Smooth muscle cell (in vitro differentiated cells): ENCODE measurements around the gene UQCC3. TPM values are rescaled to one million over a fixed set of nuclear protein-coding genes. Genes with fewer than 3 reads are reported as not detected.

Experiments used
- DNase-seq: peaks from one replicate; lab custom pipeline; 2025; ENCODE audit not compliant: unreplicated experiment; lab: John Stamatoyannopoulos, UW
- H2AFZ ChIP-seq: fragments of 200-600 bp; sonication (generic); 2 replicates; pipeline ENCODE4 v1.6.0; 2016; ENCODE audit warnings: antibody characterized with exemption, low read depth, mild to moderate bottlenecking
- H3F3A ChIP-seq: fragments of 200-600 bp; sonication (generic); 2 replicates; pipeline ENCODE4 v1.6.0; 2017; ENCODE audit warnings: antibody characterized with exemption, low read depth
- H3K27ac ChIP-seq: fragments of 200-600 bp; sonication (generic); 2 replicates; pipeline ENCODE4 v1.5.1; 2016; ENCODE audit warnings: low read depth, mild to moderate bottlenecking
- H3K27me3 ChIP-seq: fragments of 200-600 bp; sonication (generic); 2 replicates; pipeline ENCODE4 v1.6.1; 2016; ENCODE audit warnings: low read depth, mild to moderate bottlenecking
- H3K36me3 ChIP-seq: fragments of 200-600 bp; sonication (generic); 2 replicates; pipeline ENCODE4 v1.5.1; 2016; ENCODE audit warnings: low read depth
- H3K4me1 ChIP-seq: fragments of 200-600 bp; sonication (generic); 2 replicates; pipeline ENCODE4 v1.5.1; 2016; ENCODE audit warnings: low read depth
- H3K4me2 ChIP-seq: fragments of 200-600 bp; sonication (generic); 2 replicates; pipeline ENCODE4 v1.6.0; 2016; ENCODE audit warnings: mild to moderate bottlenecking
- H3K4me3 ChIP-seq: fragments of 200-600 bp; sonication (generic); 2 replicates; pipeline ENCODE4 v1.5.1; 2016; ENCODE audit warnings: mild to moderate bottlenecking
- H3K79me2 ChIP-seq: fragments of 200-600 bp; sonication (generic); 2 replicates; pipeline ENCODE4 v1.6.0; 2016; ENCODE audit warnings: low read depth, mild to moderate bottlenecking
- H3K9ac ChIP-seq: fragments of 200-600 bp; sonication (generic); 2 replicates; pipeline ENCODE4 v1.6.0; 2016; ENCODE audit warnings: low read depth
- H3K9me3 ChIP-seq: fragments of 200-600 bp; sonication (generic); replicated peaks from 2 replicates; pipeline ENCODE4 v1.5.1; 2016; ENCODE audit warnings: low read depth
- H4K20me1 ChIP-seq: fragments of 200-600 bp; sonication (generic); 2 replicates; pipeline ENCODE4 v1.6.0; 2016; ENCODE audit warnings: low read depth
- WGBS: methylation state at CpG from one replicate; pipeline ENCODE4 v1.1.7; 2016; ENCODE audit warnings: low lambda C conversion rate; 5-methylcytosine and 5-hydroxymethylcytosine counted together
- polyA plus RNA-seq: library from polyadenylated mRNA; unstranded; fragments of >200 nt; fragmentation: Nextera tagmentation; extraction: Ambion mirVana; gene quantifications from 2 replicates; pipeline ENCODE4 v1.2.1, GENCODE V29; 2016
- total RNA-seq: library from RNA; depleted of rRNA; stranded (reverse); fragments of >200 nt; gene quantifications from 2 replicates; pipeline ENCODE4 v1.2.3, GENCODE V29; 2014
- TF ChIP-seq, protein P1 (sequence below): fragments of 200-600 bp; sonication (generic); IDR thresholded peaks from 2 replicates; pipeline ENCODE4 v1.5.1; 2017; ENCODE audit warnings: borderline replicate concordance, mild to moderate bottlenecking, antibody characterized with exemption; ENCODE audit not compliant: insufficient read depth, poor library complexity, severe bottlenecking

The UQCC3 gene
- total and polyA plus RNA-seq, 2 experiments from 2014 or later, result 7.7 to 14.4 TPM

DNA sequence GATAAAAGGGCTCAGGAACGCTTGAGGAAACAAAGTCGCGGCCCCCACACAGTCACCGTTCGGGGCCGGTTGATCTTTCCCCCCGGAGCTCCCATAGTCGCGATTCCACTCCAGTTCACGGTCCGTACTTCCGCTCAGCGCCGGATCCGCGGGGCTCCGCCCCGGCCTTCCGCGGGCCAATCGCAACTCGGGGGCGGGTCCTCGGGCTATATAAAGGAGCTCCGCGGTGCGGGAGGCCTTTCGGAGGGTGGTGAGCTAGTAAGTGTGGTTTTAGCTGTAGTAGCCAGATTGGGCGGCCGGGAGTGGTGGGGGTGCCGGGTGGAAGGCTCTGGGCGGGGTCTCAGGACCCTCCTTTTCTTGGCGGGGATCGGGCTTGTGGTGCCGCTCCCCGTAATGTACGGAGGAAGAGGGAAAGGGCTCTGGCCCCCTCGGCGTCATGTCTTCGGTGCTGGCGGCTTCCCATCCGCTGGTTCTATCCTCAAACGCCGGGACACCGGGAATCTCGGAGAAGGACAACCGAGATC, 6.3 kb upstream of the UQCC3 start, which contains the start of the genes C11orf98 and CSKMT:
TSS of gene C11orf98 (minus strand) at position 136 of the 524 bp plus-strand sequence. CDS start at position 95, 41 bp downstream.
TSS of gene CSKMT (plus strand) at position 238 of the 524 bp plus-strand sequence. CDS start 568 bp downstream, outside the sequence.
- Histone ChIP-seq H3K27me3 (no peaks in the 10 kb centered on the region), H3K4me2 (peak within 1 kb of the TSS; percentile 91), H2AFZ (peak within 1 kb of the TSS; percentile 81), H3K4me1 (peaks cover 18% of the 10 kb centered on the region), H3K9ac (peak within 1 kb of the TSS; percentile 78), H3F3A (peaks cover 20% of the 10 kb centered on the region), H3K27ac (peak within 1 kb of the TSS; percentile 67), H3K79me2 (peaks cover 34% of the 10 kb centered on the region), H4K20me1 (peaks cover 17% of the 10 kb centered on the region), H3K9me3 (no peaks in the 10 kb centered on the region), H3K36me3 (no peaks in the 10 kb centered on the region), H3K4me3 (peak within 1 kb of the TSS; percentile 85)
- DNase-seq, result peak; percentile 93
- WGBS, result under 1% methylated on average over 38 of the region's 47 CpGs
- TF ChIP-seq, protein P1, sequence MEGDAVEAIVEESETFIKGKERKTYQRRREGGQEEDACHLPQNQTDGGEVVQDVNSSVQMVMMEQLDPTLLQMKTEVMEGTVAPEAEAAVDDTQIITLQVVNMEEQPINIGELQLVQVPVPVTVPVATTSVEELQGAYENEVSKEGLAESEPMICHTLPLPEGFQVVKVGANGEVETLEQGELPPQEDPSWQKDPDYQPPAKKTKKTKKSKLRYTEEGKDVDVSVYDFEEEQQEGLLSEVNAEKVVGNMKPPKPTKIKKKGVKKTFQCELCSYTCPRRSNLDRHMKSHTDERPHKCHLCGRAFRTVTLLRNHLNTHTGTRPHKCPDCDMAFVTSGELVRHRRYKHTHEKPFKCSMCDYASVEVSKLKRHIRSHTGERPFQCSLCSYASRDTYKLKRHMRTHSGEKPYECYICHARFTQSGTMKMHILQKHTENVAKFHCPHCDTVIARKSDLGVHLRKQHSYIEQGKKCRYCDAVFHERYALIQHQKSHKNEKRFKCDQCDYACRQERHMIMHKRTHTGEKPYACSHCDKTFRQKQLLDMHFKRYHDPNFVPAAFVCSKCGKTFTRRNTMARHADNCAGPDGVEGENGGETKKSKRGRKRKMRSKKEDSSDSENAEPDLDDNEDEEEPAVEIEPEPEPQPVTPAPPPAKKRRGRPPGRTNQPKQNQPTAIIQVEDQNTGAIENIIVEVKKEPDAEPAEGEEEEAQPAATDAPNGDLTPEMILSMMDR, result no peak

DNA sequence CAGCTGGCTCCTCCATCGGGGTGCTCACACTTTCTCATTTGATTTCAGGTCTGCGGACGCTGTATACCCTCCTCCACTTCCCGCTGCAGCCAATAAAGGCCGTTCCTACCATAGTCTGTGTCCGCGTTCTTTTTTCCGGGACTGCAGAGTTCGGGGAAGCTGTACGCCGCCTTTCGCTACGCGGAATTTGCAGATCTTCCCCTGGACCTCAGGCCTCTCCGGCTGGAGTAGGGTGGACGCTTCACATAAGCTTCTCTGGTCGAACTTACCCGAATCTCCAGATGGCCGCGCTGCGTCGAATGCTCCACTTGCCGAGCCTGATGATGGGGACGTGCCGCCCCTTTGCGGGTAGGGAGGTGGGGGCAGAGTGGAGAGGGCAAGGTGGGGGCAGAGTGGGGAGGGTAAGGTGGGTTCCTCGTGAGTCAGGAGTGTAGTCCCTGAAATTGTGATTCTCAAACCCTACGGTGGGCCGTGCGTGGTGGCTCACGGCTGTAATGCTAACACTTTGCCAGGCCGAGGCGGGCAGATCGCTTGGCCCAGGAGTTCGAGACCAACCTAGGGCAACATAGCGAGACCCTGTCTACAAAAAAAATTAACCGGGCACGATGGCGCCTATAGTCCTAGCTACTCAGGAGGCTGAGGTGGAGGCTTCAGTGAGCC, 5.7 kb upstream of the UQCC3 start:
- Histone ChIP-seq H2AFZ (no peak overlapping the region), H3K4me3 (peak overlapping the region; percentile 85), H3K4me1 (peaks cover 18% of the 10 kb centered on the region), H3K4me2 (peak overlapping the region; percentile 91), H3K9ac (peak overlapping the region; percentile 78), H3K27ac (peak overlapping the region; percentile 67), H3K27me3 (no peaks in the 10 kb centered on the region), H4K20me1 (peaks cover 17% of the 10 kb centered on the region), H3K36me3 (no peaks in the 10 kb centered on the region), H3K79me2 (peaks cover 34% of the 10 kb centered on the region), H3K9me3 (no peaks in the 10 kb centered on the region), H3F3A (peaks cover 24% of the 10 kb centered on the region)
- WGBS, result 2% methylated on average over 39 of the region's 39 CpGs
- DNase-seq, result no peak
- TF ChIP-seq, protein P1, result no peak

- no peak overlapping the region for H2AFZ ChIP-seq
- H3K4me1 ChIP-seq, result peaks cover 22% of the 10 kb centered on the region
- H3K27ac ChIP-seq, result peak overlapping the region; percentile 67
- peak overlapping the region; percentile 78 for H3K9ac ChIP-seq
- peak overlapping the region; percentile 85 for H3K4me3 ChIP-seq
- no peaks in the 10 kb centered on the region for H3K36me3 ChIP-seq
- peaks cover 34% of the 10 kb centered on the region for H3K79me2 ChIP-seq
- peaks cover 30% of the 10 kb centered on the region for H3F3A ChIP-seq
- H3K27me3 ChIP-seq, result no peaks in the 10 kb centered on the region
- DNase-seq, result no peak
- H3K9me3 ChIP-seq, result no peaks in the 10 kb centered on the region
- H4K20me1 ChIP-seq, result peaks cover 17% of the 10 kb centered on the region
- peak overlapping the region; percentile 91 for H3K4me2 ChIP-seq
- TF ChIP-seq, protein P1, result no peak
- WGBS, result 44% methylated on average over 16 of the region's 16 CpGs
Observed at GRCh38 chr11:62666259-62666926, 5.1 kb upstream of the UQCC3 start.
